GM12892 (cell line): ENCODE measurements around the gene C16orf86.

ENCODE experiments used
- POLR2A ChIP-seq: IDR thresholded peaks from 2 replicates; pipeline ENCODE4 v1.6.1; 2011; ENCODE audit warnings: low read depth, low read length, control low read depth
- TAF1 ChIP-seq: IDR thresholded peaks from 2 replicates; pipeline ENCODE4 v1.6.1; 2011; ENCODE audit warnings: low read depth, mild to moderate bottlenecking, control low read depth, low read length, borderline replicate concordance

DNA sequence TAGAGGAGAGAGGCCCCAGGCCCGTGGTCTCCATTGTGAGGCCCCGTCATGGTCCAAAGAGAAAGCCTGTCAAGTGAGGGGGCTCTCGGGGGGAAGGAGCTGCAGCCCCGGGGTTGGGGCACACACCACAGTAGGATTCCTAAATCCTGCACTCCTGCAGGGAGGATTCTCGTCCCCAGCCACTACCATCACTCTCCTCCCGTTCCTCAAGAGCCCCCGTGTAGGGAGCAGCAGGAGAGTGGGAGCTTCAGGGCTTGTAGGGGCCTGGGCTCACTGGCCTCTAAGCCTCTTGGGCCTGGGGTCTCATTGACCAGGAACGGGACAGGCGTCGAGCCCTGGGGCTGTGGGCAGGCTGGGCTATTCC, 821 bp downstream of the C16orf86 start:
- no peak for TF ChIP-seq TAF1
- no peak for TF ChIP-seq POLR2A
